Left lung (tissue), 10 donors: Measurements from ENCODE around the gene IL1R2. TPM values are rescaled to one million over a fixed set of nuclear protein-coding genes. Genes with fewer than 3 reads are reported as not detected.

ENCODE experiments used
- ATAC-seq: fragments of 200-7000 bp; cut with Tn5 transposase; one replicate; pipeline ENCODE4 v1.9.1; 2020; ENCODE audit warnings: moderate library complexity
- DNase-seq, 4 donors: peaks; one replicate each; pipeline ENCODE4 v3.0.0-alpha.2; 2013 to 2020
- H3K27ac ChIP-seq, 2 donors: fragments of 200-600 bp; sonication (generic) in 1 of 2; one replicate each; pipeline versions ENCODE4 v1.5.0 to v1.8.0; 2020 to 2021
- H3K27me3 ChIP-seq, 2 donors: fragments of 200-600 bp; sonication (generic) in 1 of 2; one replicate each; pipeline versions ENCODE4 v1.5.0 to v1.8.0; 2020 to 2021
- H3K36me3 ChIP-seq, 2 donors: fragments of 200-600 bp; sonication (generic) in 1 of 2; one replicate each; pipeline versions ENCODE4 v1.5.0 to v1.8.0; 2020 to 2021
- H3K4me1 ChIP-seq, 2 donors: fragments of 200-600 bp; one replicate each; pipeline ENCODE4 v1.8.0; 2021
- H3K4me3 ChIP-seq, 2 donors: fragments of 200-600 bp; sonication (generic) in 1 of 2; one replicate each; pipeline versions ENCODE4 v1.5.0 to v1.8.0; 2020 to 2021; ENCODE audit warnings: mild to moderate bottlenecking in 1 of 2
- H3K9me3 ChIP-seq, 2 donors: fragments of 200-600 bp; sonication (generic) in 1 of 2; one replicate each; pipeline versions ENCODE4 v1.5.0 to v1.8.0; 2020 to 2021
- intact Hi-C, 2 donors: fragments of 100-400 bp; cut with DNase I; formaldehyde crosslinking; loops; one replicate each; pipeline versions ENCODE4 v1.11.2 to v1.14.2; 2022
- polyA plus RNA-seq, 6 donors: library from polyadenylated mRNA; unstranded; fragments of 120-200 nt; gene quantifications; one replicate each; pipeline ENCODE4 v1.2.1, GENCODE V29; 2013; ENCODE audit not compliant: insufficient read length in 6 of 6
- total RNA-seq, 2 donors: library from RNA; stranded (reverse); fragmentation: NEBNext Ultra II Directional; extraction: Animal tissue kit (Norgen Biotek cat#: 25700); gene quantifications; one replicate each; pipeline ENCODE4 v1.2.1, GENCODE V29; 2021
- TF ChIP-seq, protein P1 (sequence below), 2 donors: fragments of 200-600 bp; sonication (generic) in 1 of 2; IDR thresholded peaks; one replicate each; pipeline versions ENCODE4 v1.5.0 to v1.8.0; 2021; ENCODE audit warnings: antibody characterized with exemption in 2 of 2
- donor health status: DM: no; HTN: yes; CAD: no.
- donor health status: DM: no; HTN: no; CAD: no.

IL1R2 gene
- total and polyA plus RNA-seq, 8 donors = 0.52 to 195 (median 0.80) TPM

DNA sequence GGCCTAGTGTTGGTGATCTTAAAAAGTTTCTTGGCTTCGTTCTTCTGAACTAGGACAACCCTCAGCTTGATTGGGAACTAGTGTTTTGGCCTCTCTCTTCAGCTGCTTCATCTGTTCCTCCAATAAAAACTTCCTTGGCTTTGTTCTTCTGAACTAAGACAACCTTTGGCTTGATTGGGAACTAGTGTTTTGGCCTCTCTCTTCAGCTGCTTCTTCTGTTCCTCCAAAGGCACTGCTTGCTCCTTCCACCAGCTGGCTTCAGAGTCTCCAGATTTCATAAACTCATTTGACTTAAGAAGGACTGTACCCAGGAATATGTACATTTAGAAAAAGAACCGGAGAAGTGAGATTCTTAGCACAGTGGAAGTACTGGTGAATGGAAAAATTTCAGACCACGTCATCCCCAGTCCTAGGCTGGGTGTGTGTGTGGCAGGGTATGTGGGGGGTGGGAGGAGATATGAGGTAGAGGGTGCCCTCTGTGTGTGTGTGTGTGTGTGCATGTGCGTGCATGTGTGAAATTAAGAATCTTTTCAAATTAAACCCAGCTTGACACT is 20.4 kb downstream of the IL1R2 start:
- TF ChIP-seq, protein P1, sequence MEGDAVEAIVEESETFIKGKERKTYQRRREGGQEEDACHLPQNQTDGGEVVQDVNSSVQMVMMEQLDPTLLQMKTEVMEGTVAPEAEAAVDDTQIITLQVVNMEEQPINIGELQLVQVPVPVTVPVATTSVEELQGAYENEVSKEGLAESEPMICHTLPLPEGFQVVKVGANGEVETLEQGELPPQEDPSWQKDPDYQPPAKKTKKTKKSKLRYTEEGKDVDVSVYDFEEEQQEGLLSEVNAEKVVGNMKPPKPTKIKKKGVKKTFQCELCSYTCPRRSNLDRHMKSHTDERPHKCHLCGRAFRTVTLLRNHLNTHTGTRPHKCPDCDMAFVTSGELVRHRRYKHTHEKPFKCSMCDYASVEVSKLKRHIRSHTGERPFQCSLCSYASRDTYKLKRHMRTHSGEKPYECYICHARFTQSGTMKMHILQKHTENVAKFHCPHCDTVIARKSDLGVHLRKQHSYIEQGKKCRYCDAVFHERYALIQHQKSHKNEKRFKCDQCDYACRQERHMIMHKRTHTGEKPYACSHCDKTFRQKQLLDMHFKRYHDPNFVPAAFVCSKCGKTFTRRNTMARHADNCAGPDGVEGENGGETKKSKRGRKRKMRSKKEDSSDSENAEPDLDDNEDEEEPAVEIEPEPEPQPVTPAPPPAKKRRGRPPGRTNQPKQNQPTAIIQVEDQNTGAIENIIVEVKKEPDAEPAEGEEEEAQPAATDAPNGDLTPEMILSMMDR (IDR thresholded peaks at IDR 0.05) = no peak
- DNase-seq (no peak), ATAC-seq (no peak)
- Histone ChIP-seq H3K27me3 (no peaks in the 10 kb centered on the region), H3K4me3 (no peak overlapping the region), H3K9me3 (no peaks in the 10 kb centered on the region), H3K36me3 (peaks cover 0 to 92% of the 10 kb centered on the region in 2 donors), H3K4me1 (peaks cover 0 to 31% of the 10 kb centered on the region in 2 donors), H3K27ac (peak overlapping the region in 1 of 2 donors; percentile 13)
- intact Hi-C loops = loop anchor here in 1 of 2 donors (10.0 kb wide), 1 partner anchor 423 kb away; no protein-coding TSS in a partner anchor

DNA sequence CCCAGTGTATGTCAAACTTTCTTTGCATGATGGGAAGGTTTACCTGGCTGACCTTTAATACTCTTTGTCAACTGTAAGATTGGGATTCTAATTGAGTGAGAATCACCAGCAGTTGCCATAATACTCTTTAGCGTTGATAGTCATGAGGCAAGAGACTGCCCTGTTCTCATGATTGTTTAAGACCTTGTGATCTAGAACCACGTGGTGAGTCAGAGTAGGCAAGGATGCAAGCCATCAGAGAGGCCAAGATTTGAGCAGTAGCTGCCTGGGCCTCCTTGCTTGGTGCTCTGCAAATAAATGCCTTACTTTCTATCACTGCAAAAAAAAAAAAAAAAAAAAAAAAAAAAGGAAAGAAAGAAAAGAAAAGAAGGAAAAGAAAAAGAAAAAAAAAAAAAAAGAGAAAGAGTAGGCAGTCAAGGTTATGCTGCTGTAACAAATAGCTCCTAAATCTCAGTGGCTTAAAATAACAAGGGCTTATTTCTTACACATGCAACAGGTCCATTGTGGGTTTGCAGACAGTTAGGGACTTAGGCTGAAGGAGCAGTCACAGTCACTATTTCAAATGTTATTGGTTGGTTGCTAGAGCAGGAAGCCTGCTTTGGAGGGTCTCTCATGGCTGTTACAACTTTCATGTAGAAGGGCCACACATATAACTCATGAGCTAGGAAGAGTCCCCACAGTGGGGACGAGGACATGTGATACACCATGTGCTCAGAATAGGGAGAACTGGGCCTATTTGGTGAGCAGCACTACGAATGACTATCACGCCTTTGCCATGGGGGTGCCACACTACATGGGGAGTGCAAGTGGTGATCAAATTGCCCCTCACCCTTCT is 21.7 kb downstream of the IL1R2 start:
- DNase-seq = no peak
- TF ChIP-seq, protein P1 (IDR thresholded peaks at IDR 0.05) = no peak
- no peaks in the 10 kb centered on the region for H3K27me3 ChIP-seq
- no peak for ATAC-seq
- H3K27ac ChIP-seq = peak overlapping the region in 1 of 2 donors; percentile 13
- H3K4me1 ChIP-seq = peaks cover 0 to 31% of the 10 kb centered on the region in 2 donors
- H3K4me3 ChIP-seq = no peak overlapping the region
- peaks cover 0 to 95% of the 10 kb centered on the region in 2 donors for H3K36me3 ChIP-seq
- intact Hi-C loops = loop anchor here in 1 of 2 donors (10.0 kb wide), 1 partner anchor 421 kb away; no protein-coding TSS in a partner anchor
- H3K9me3 ChIP-seq = no peaks in the 10 kb centered on the region

DNA sequence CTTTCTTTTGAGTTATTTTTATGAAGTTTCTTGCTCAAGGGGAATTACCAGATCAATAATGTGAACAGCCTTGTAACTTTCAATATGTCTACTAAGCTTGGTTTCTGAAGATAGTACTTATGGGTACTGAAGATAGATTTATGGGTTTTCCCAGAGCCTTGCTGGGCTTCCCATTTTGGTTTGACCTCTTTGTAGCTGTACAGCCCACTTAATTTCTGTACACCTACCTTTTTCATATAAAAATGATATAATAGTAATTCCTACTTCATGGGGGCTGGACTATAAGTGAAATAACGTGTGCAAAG is 22.2 kb downstream of the IL1R2 start:
- ATAC-seq (no peak), DNase-seq (no peak)
- intact Hi-C loops = loop anchor here in 1 of 2 donors (10.0 kb wide), 1 partner anchor 421 kb away; no protein-coding TSS in a partner anchor
- peaks cover 0 to 95% of the 10 kb centered on the region in 2 donors for H3K36me3 ChIP-seq
- H3K4me1 ChIP-seq = peaks cover 0 to 27% of the 10 kb centered on the region in 2 donors
- H3K9me3 ChIP-seq = no peaks in the 10 kb centered on the region
- H3K27me3 ChIP-seq = no peaks in the 10 kb centered on the region
- H3K4me3 ChIP-seq = no peak overlapping the region
- TF ChIP-seq, protein P1 (IDR thresholded peaks at IDR 0.05) = no peak
- H3K27ac ChIP-seq = no peak overlapping the region

DNA sequence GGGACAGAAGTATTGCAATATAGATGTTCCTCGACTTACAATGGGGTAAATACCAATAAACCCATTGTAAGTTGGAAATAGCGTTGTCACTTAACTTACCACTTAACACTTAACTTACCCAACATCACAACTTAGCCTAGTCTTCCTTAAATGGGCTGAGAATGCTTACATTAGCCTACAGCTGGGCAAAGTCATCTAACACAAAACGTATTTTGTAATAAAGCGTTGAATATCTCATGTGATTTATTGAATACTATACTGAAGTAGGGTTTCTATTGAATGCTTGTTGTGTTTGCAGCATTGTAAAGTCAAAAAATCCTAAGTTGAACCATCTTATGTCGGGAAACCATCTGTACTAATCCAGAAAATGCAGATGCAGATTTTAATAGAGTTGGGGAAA is 23.6 kb downstream of the IL1R2 start:
- TF ChIP-seq, protein P1 (IDR thresholded peaks at IDR 0.05) = no peak
- H3K9me3 ChIP-seq = no peaks in the 10 kb centered on the region
- H3K4me1 ChIP-seq = peaks cover 0 to 30% of the 10 kb centered on the region in 2 donors
- DNase-seq (peak in 1 of 4 donors; percentile 54), ATAC-seq (no peak)
- H3K27ac ChIP-seq = no peak overlapping the region
- H3K27me3 ChIP-seq = no peaks in the 10 kb centered on the region
- H3K4me3 ChIP-seq = no peak overlapping the region
- H3K36me3 ChIP-seq = peaks cover 0 to 94% of the 10 kb centered on the region in 2 donors
- intact Hi-C loops = loop anchor here in 1 of 2 donors (10.0 kb wide), 1 partner anchor 419 kb away; no protein-coding TSS in a partner anchor

DNA sequence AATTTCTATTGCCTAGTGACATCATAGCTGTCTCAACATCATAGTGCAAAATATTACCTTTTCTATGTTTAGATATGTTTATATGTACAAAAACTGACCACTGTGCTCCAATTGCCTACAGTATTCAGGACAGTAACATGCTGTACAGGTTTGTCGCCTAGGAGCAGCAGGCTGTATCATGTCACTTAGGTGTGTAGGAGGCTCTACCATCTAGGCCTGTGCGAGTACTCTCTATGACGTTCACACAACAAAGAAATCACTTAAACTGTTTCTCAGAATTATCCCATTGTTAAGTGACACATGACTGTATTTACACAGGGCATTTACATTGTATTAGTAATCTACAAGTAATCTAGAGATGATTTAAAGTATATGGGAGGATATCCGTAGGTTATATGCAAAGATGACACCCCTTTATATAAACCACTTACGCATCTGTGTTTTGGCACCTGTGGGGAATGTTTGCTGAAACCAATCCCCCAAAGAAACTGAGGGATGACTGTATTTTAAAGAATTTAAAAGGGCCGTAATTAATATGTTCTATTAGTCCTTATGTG is 24.7 kb downstream of the IL1R2 start:
- ATAC-seq = no peak
- intact Hi-C loops = loop anchor here in 1 of 2 donors (10.0 kb wide), 1 partner anchor 418 kb away; no protein-coding TSS in a partner anchor
- TF ChIP-seq, protein P1 (IDR thresholded peaks at IDR 0.05) = no peak

More for the DNA sequence above, 24.7 kb downstream of the IL1R2 start:
- no peak for DNase-seq
- no peaks in the 10 kb centered on the region for H3K9me3 ChIP-seq
- H3K36me3 ChIP-seq = peaks cover 0 to 96% of the 10 kb centered on the region in 2 donors
- peaks cover 4 to 30% of the 10 kb centered on the region in 2 donors for H3K4me1 ChIP-seq
- no peak overlapping the region for H3K27ac ChIP-seq
- no peaks in the 10 kb centered on the region for H3K27me3 ChIP-seq
- H3K4me3 ChIP-seq = no peak overlapping the region
